Subcutaneous abdominal adipose tissue (tissue), 5 donors: ENCODE data around the gene TEX38.
A peak's percentile ranks its signal among the peaks of the same experiment; 100 is the strongest.
"Not testable (repeated sequence)": the region's sequence is repeated elsewhere in the genome, so short reads cannot be mapped to it uniquely, and the experiment has no call there.

ENCODE experiments used
- H3K27ac ChIP-seq: one replicate; pipeline ENCODE4 v1.7.0; 2013; ENCODE audit warnings: low read depth, mild to moderate bottlenecking, inconsistent platforms, low read length, moderate library complexity
- H3K27me3 ChIP-seq, 5 donors: one replicate each; pipeline ENCODE4 v1.7.0; 2013; ENCODE audit warnings: low read length in 5 of 5, inconsistent platforms in 1 of 5; ENCODE audit not compliant: control insufficient read depth in 5 of 5, insufficient read depth in 4 of 5
- H3K36me3 ChIP-seq, 5 donors: one replicate each; pipeline ENCODE4 v1.7.0; 2013; ENCODE audit warnings: low read length in 5 of 5; ENCODE audit not compliant: control insufficient read depth in 5 of 5, insufficient read depth in 5 of 5
- H3K4me1 ChIP-seq, 5 donors: one replicate each; pipeline ENCODE4 v1.7.0; 2013; ENCODE audit warnings: low read length in 5 of 5, mild to moderate bottlenecking in 3 of 5, moderate library complexity in 1 of 5; ENCODE audit not compliant: control insufficient read depth in 5 of 5, insufficient read depth in 5 of 5
- H3K4me3 ChIP-seq, 5 donors: one replicate each; pipeline ENCODE4 v1.7.0; 2013; ENCODE audit warnings: low read length in 5 of 5, low read depth in 1 of 5
- H3K9ac ChIP-seq, 5 donors: one replicate each; pipeline ENCODE4 v1.7.0; 2013; ENCODE audit warnings: low read length in 5 of 5, mild to moderate bottlenecking in 4 of 5, moderate library complexity in 3 of 5
- H3K9me3 ChIP-seq, 5 donors: one replicate each; pipeline ENCODE4 v1.7.0; 2013; ENCODE audit warnings: low read length in 5 of 5; ENCODE audit not compliant: control insufficient read depth in 5 of 5
- donor health status: healthy.
- donor health status: healthy.
- donor health status: healthy.
- donor health status: healthy.
- donor health status: healthy.

TEX38 gene

GRCh38 chr1:46654012-46654411, 17.6 kb upstream of the TEX38 start:
- peaks cover 51 to 66% (median 55%) of the 10 kb centered on the region in 5 donors for H3K36me3 ChIP-seq
- no peak overlapping the region for H3K4me3 ChIP-seq
- no peaks in the 10 kb centered on the region for H3K27me3 ChIP-seq
- peaks cover 0 to 5% (median 4%) of the 10 kb centered on the region in 5 donors for H3K9me3 ChIP-seq
- peak overlapping the region; percentile 45 for H3K27ac ChIP-seq
- peak overlapping the region in 2 of 5 donors; percentile 24 to 47 for H3K9ac ChIP-seq
- H3K4me1 ChIP-seq = peaks cover 0 to 7% (median 0%) of the 10 kb centered on the region in 5 donors

- not testable (repeated sequence) for H3K4me3 ChIP-seq, H3K9ac ChIP-seq, H3K27ac ChIP-seq, H3K9me3 ChIP-seq, H3K4me1 ChIP-seq, H3K27me3 ChIP-seq
- H3K36me3 ChIP-seq = peaks cover 51 to 69% (median 55%) of the 10 kb centered on the region in 5 donors
These were observed 17.0 kb upstream of the TEX38 start for GRCh38 chr1:46654698-46655097.

GRCh38 chr1:46655848-46656247, 15.8 kb upstream of the TEX38 start:
- no peak overlapping the region for H3K9ac ChIP-seq
- no peak overlapping the region for H3K4me3 ChIP-seq
- no peaks in the 10 kb centered on the region for H3K9me3 ChIP-seq
- peaks cover 0 to 7% (median 0%) of the 10 kb centered on the region in 5 donors for H3K4me1 ChIP-seq
- peaks cover 43 to 63% (median 49%) of the 10 kb centered on the region in 5 donors for H3K36me3 ChIP-seq
- no peaks in the 10 kb centered on the region for H3K27me3 ChIP-seq
- no peak overlapping the region for H3K27ac ChIP-seq

GRCh38 chr1:46656643-46657042, 15.0 kb upstream of the TEX38 start:
- Histone ChIP-seq H3K9ac (no peak overlapping the region), H3K36me3 (peaks cover 43 to 63% (median 49%) of the 10 kb centered on the region in 5 donors), H3K27ac (no peak overlapping the region)

GRCh38 chr1:46657775-46658174, 13.9 kb upstream of the TEX38 start:
- Histone ChIP-seq H3K27ac (no peak overlapping the region), H3K4me3 (no peak overlapping the region), H3K9ac (no peak overlapping the region), H3K36me3 (peaks cover 37 to 53% (median 44%) of the 10 kb centered on the region in 5 donors), H3K4me1 (peaks cover 0 to 7% (median 0%) of the 10 kb centered on the region in 5 donors), H3K27me3 (no peaks in the 10 kb centered on the region), H3K9me3 (no peaks in the 10 kb centered on the region)

More at GRCh38 chr1:46656643-46657042, 15.0 kb upstream of the TEX38 start:
- H3K27me3 ChIP-seq = no peaks in the 10 kb centered on the region
- peaks cover 0 to 7% (median 0%) of the 10 kb centered on the region in 5 donors for H3K4me1 ChIP-seq
- no peaks in the 10 kb centered on the region for H3K9me3 ChIP-seq
- H3K4me3 ChIP-seq = no peak overlapping the region

GRCh38 chr1:46659307-46659870, 12.3 kb upstream of the TEX38 start:
- Histone ChIP-seq H3K9me3 (no peaks in the 10 kb centered on the region), H3K9ac (no peak overlapping the region), H3K36me3 (peaks cover 40 to 51% (median 44%) of the 10 kb centered on the region in 5 donors), H3K27ac (no peak overlapping the region), H3K4me1 (no peaks in the 10 kb centered on the region), H3K4me3 (no peak overlapping the region), H3K27me3 (no peaks in the 10 kb centered on the region)

GRCh38 chr1:46660116-46660515, 11.5 kb upstream of the TEX38 start:
- H3K4me1 ChIP-seq, H3K27me3 ChIP-seq, H3K9ac ChIP-seq, H3K4me3 ChIP-seq, H3K27ac ChIP-seq, H3K9me3 ChIP-seq: not testable (repeated sequence)
- peaks cover 43 to 52% (median 46%) of the 10 kb centered on the region in 5 donors for H3K36me3 ChIP-seq

- not testable (repeated sequence) for H3K4me3 ChIP-seq, H3K9me3 ChIP-seq, H3K9ac ChIP-seq, H3K27ac ChIP-seq, H3K27me3 ChIP-seq
- Histone ChIP-seq H3K36me3 (peaks cover 20 to 35% (median 31%) of the 10 kb centered on the region in 5 donors), H3K4me1 (peaks cover 12 to 21% (median 19%) of the 10 kb centered on the region in 5 donors)
These were observed 8.7 kb upstream of the TEX38 start for GRCh38 chr1:46662919-46663318.

GRCh38 chr1:46665983-46666382, 5.7 kb upstream of the TEX38 start:
- Histone ChIP-seq H3K9ac (no peak overlapping the region), H3K9me3 (no peaks in the 10 kb centered on the region), H3K36me3 (peaks cover 6 to 21% (median 16%) of the 10 kb centered on the region in 5 donors), H3K27me3 (no peaks in the 10 kb centered on the region), H3K4me3 (no peak overlapping the region), H3K4me1 (peaks cover 12 to 29% (median 24%) of the 10 kb centered on the region in 5 donors), H3K27ac (no peak overlapping the region)

GRCh38 chr1:46667782-46668760, 3.6 kb upstream of the TEX38 start, which contains the start of gene ATPAF1:
Gene ATPAF1 (minus strand): TSS chr1:46668364. CDS start chr1:46668322, 42 bp downstream.
- Histone ChIP-seq H3K36me3 (peaks cover 6 to 28% (median 18%) of the 10 kb centered on the region in 5 donors), H3K9me3 (no peaks in the 10 kb centered on the region), H3K4me1 (peaks cover 12 to 29% (median 24%) of the 10 kb centered on the region in 5 donors), H3K27me3 (no peaks in the 10 kb centered on the region), H3K9ac (peak within 1 kb of the TSS; percentile 69 to 95 (median 92)), H3K27ac (peak within 1 kb of the TSS; percentile 62), H3K4me3 (peak within 1 kb of the TSS; percentile 70 to 96 (median 95))
